Upper lobe of left lung (tissue), 6 donors: ENCODE measurements around the gene ITCH. TPM values are rescaled to one million over a fixed set of nuclear protein-coding genes. Genes with fewer than 3 reads are reported as not detected.

Source experiments
- ATAC-seq, 2 donors: fragments of 200-7000 bp; cut with Tn5 transposase; one replicate each; pipeline ENCODE4 v1.9.1; 2022; ENCODE audit warnings: mild to moderate bottlenecking in 2 of 2, moderate library complexity in 2 of 2; ENCODE audit not compliant: low FRiP score in 2 of 2
- DNase-seq, 2 donors: peaks; one replicate each; pipeline ENCODE4 v3.0.0-alpha.2; 2019 to 2020
- H3K27ac ChIP-seq, 4 donors: fragments of 200-600 bp; sonication (generic); one replicate each; pipeline ENCODE4 v1.5.1; 2016 to 2019
- H3K27me3 ChIP-seq, 4 donors: fragments of 200-600 bp; sonication (generic); one replicate each; pipeline ENCODE4 v1.5.1; 2017 to 2019
- H3K36me3 ChIP-seq, 4 donors: fragments of 200-600 bp; sonication (generic); one replicate each; pipeline ENCODE4 v1.5.1; 2016 to 2019
- H3K4me1 ChIP-seq, 4 donors: fragments of 200-600 bp; sonication (generic); one replicate each; pipeline ENCODE4 v1.5.1; 2018 to 2019
- H3K4me3 ChIP-seq, 4 donors: fragments of 200-600 bp; sonication (generic); one replicate each; pipeline ENCODE4 v1.5.1; 2017 to 2019; ENCODE audit warnings: mild to moderate bottlenecking in 2 of 4, moderate library complexity in 1 of 4
- H3K9me3 ChIP-seq, 4 donors: fragments of 200-600 bp; sonication (generic); one replicate each; pipeline ENCODE4 v1.5.1; 2018 to 2019
- EP300 ChIP-seq, 4 donors: sonication (generic); formaldehyde crosslinking; IDR thresholded peaks; one replicate each; pipeline ENCODE4 v1.5.1; 2017; ENCODE audit warnings: antibody characterized with exemption in 4 of 4, control low read depth in 2 of 4
- POLR2A ChIP-seq, 4 donors: fragments of 450-650 bp; IDR thresholded peaks; one replicate each; pipeline ENCODE4 v1.5.1; 2016 to 2017; ENCODE audit warnings: antibody characterized with exemption in 4 of 4, mild to moderate bottlenecking in 2 of 4
- POLR2AphosphoS5 ChIP-seq, 2 donors: sonication (generic); formaldehyde crosslinking; IDR thresholded peaks; one replicate each; pipeline ENCODE4 v1.5.1; 2017; ENCODE audit warnings: antibody characterized with exemption in 2 of 2
- WGBS, 2 donors: methylation state at CpG; one replicate each; pipeline ENCODE4 v1.1.5; 2017 to 2018; 5-methylcytosine and 5-hydroxymethylcytosine counted together
- total RNA-seq, 6 donors: library from RNA; depleted of rRNA in 4 of 6; stranded (reverse); fragments of >200 nt in 4 of 6; gene quantifications; one replicate each; pipeline versions ENCODE4 v1.1.0 to v1.2.1, GENCODE V29; 2016 to 2021
- TF ChIP-seq, protein P1 (sequence below), 6 experiments: fragments of 450-650 bp in 4 of 6; fragments of 200-600 bp in 2 of 6; sonication (generic) in 2 of 6; IDR thresholded peaks; one replicate each; pipeline ENCODE4 v1.5.1; 2016 to 2019; ENCODE audit warnings: antibody characterized with exemption in 6 of 6
- donor health status: DM: no; HTN: no; CAD: no; lungs with moderate emphysema.
- donor health status: DM: no; HTN: yes; CAD: no; lungs with severe emphysema.

ITCH gene
- total RNA-seq, 6 donors from 2014 or later: 26.6 to 57.2 (median 45.5) TPM

DNA sequence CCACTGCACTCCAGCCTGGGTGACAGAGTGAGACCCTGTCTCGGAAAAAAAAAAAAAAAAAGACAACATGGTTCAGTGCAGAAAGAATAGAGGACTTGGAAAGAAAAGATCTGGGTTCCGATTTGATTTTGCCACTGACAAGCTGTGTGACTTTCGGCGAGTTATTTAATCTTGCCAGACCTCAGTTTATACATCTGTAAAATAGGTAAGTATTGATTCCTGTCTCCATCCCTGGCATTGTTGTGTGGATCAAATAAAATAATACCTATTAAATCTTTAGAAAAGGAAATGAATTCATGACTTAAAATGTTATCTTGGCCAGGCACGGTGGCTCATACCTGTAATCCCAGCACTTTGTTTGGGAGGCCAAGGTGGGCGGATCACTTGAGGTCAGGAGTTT, 7.0 kb downstream of the ITCH start:
- ATAC-seq: no peak
- H3K9me3 ChIP-seq: no peaks in the 10 kb centered on the region
- H3K27ac ChIP-seq: no peak overlapping the region
- H3K36me3 ChIP-seq: peaks cover 14 to 34% (median 23%) of the 10 kb centered on the region in 4 donors
- no peak for DNase-seq
- H3K27me3 ChIP-seq: no peaks in the 10 kb centered on the region
- peaks cover 26 to 41% (median 29%) of the 10 kb centered on the region in 4 donors for H3K4me1 ChIP-seq
- H3K4me3 ChIP-seq: no peak overlapping the region
- 96 to 99% methylated on average over 6 of the region's 6 CpGs for WGBS, 2 donors
- TF ChIP-seq, protein P1, sequence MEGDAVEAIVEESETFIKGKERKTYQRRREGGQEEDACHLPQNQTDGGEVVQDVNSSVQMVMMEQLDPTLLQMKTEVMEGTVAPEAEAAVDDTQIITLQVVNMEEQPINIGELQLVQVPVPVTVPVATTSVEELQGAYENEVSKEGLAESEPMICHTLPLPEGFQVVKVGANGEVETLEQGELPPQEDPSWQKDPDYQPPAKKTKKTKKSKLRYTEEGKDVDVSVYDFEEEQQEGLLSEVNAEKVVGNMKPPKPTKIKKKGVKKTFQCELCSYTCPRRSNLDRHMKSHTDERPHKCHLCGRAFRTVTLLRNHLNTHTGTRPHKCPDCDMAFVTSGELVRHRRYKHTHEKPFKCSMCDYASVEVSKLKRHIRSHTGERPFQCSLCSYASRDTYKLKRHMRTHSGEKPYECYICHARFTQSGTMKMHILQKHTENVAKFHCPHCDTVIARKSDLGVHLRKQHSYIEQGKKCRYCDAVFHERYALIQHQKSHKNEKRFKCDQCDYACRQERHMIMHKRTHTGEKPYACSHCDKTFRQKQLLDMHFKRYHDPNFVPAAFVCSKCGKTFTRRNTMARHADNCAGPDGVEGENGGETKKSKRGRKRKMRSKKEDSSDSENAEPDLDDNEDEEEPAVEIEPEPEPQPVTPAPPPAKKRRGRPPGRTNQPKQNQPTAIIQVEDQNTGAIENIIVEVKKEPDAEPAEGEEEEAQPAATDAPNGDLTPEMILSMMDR (IDR thresholded peaks at IDR 0.05): no peak
- TF ChIP-seq POLR2A (IDR thresholded peaks at IDR 0.05) (no peak), EP300 (IDR thresholded peaks at IDR 0.05) (no peak)

DNA sequence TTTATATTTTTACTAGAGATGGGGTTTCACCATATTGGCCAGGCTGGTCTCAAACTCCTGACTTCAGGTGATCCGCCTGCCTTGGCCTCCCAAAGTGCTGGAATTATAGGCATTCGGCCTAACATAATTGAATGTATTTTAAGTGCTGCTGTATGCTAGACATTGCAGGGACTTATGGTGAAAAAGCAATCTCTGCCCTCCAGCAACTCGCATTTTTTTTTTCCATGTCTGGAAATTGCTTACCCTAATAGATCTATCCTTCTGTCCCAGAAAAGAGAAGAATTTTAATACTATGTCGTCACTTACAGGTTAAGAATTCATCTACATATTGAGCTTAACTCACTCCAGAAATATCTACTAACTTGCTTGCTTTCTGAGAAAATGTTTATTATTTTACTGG, 10.4 kb downstream of the ITCH start:
- H3K9me3 ChIP-seq: no peaks in the 10 kb centered on the region
- no peak overlapping the region for H3K4me3 ChIP-seq
- 84 to 88% methylated on average over 4 of the region's 4 CpGs for WGBS, 2 donors
- peaks cover 0 to 12% (median 4%) of the 10 kb centered on the region in 4 donors for H3K4me1 ChIP-seq
- no peak overlapping the region for H3K27ac ChIP-seq
- TF ChIP-seq, protein P1 (IDR thresholded peaks at IDR 0.05): no peak
- TF ChIP-seq POLR2AphosphoS5 (IDR thresholded peaks at IDR 0.05) (no peak), EP300 (IDR thresholded peaks at IDR 0.05) (no peak), POLR2A (IDR thresholded peaks at IDR 0.05) (no peak)
- no peak for DNase-seq
- ATAC-seq: no peak
- H3K27me3 ChIP-seq: no peaks in the 10 kb centered on the region
- peaks cover 14 to 44% (median 23%) of the 10 kb centered on the region in 4 donors for H3K36me3 ChIP-seq

DNA sequence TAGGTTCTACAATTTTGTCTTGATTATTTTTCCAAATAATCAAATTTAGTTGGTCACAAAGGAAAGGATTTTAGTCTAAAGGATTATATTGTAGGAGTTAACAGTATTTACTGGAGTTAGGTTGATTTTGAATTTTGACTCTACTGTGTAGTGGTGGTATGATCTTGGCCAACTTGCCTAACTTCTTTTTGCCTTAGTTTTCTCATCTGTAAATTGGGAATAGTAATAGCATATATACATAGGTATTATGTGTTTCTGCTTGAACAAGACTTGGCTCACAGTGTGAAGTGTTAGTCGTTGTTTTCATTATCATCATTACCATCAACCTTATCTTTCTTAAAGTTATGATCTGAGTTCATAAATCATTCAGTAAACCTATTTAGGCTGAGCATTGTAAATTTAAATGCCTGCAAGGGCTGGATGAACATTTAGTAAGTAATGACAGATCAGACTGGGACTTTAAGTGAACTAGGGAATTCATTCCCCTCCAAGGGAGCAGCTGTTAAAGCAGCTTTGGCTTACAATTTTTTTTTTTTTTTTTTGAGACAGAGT, 11.2 kb downstream of the ITCH start:
- Histone ChIP-seq H3K27me3 (no peaks in the 10 kb centered on the region), H3K36me3 (peaks cover 14 to 41% (median 22%) of the 10 kb centered on the region in 4 donors), H3K4me1 (peaks cover 0 to 12% (median 5%) of the 10 kb centered on the region in 4 donors), H3K9me3 (no peaks in the 10 kb centered on the region), H3K27ac (no peak overlapping the region), H3K4me3 (no peak overlapping the region)
- 42 to 59% methylated on average over 1 of the region's 1 CpG for WGBS, 2 donors
- ATAC-seq (no peak), DNase-seq (no peak)
- TF ChIP-seq, protein P1 (IDR thresholded peaks at IDR 0.05): no peak
- TF ChIP-seq POLR2A (IDR thresholded peaks at IDR 0.05): no peak
- TF ChIP-seq EP300 (IDR thresholded peaks at IDR 0.05): no peak
- no peak for TF ChIP-seq POLR2AphosphoS5 (IDR thresholded peaks at IDR 0.05)

DNA sequence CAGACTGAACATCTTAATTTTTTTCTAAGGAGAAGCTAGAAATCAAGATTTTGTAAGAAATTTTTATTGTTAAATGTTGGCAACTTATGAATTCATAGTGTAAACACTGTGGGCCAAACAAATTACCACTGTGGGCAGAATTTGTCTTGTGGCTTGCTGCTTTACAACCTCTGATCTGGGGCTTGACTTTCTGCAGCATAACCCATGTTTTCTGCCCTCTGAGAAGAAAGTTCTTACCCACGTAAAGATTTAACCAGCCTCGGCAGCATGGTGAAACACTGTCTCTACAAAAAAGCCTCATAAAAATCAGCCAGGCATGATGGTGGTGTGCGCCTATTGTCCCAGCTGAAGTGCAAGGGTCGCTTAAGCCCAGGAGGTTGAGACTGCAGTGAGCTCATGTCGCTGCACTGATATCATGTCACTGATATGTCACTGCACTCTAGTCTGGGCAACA, 12.9 kb downstream of the ITCH start:
- peaks cover 0 to 12% (median 5%) of the 10 kb centered on the region in 4 donors for H3K4me1 ChIP-seq
- no peak for TF ChIP-seq POLR2AphosphoS5 (IDR thresholded peaks at IDR 0.05)
- no peak for TF ChIP-seq EP300 (IDR thresholded peaks at IDR 0.05)
- TF ChIP-seq POLR2A (IDR thresholded peaks at IDR 0.05): no peak
- TF ChIP-seq, protein P1 (IDR thresholded peaks at IDR 0.05): no peak
- DNase-seq (no peak), ATAC-seq (no peak)
- no peaks in the 10 kb centered on the region for H3K27me3 ChIP-seq
- no peak overlapping the region for H3K27ac ChIP-seq
- no peaks in the 10 kb centered on the region for H3K9me3 ChIP-seq
- WGBS, 2 donors: 94% methylated on average over 5 of the region's 5 CpGs
- H3K36me3 ChIP-seq: peaks cover 0 to 25% (median 12%) of the 10 kb centered on the region in 4 donors
- H3K4me3 ChIP-seq: no peak overlapping the region
